Osteoblast (primary cell): ENCODE measurements around the gene LRBA. TPM values are rescaled to one million over a fixed set of nuclear protein-coding genes. Genes with fewer than 3 reads are reported as not detected.

Experiments
- DNase-seq: peaks from one replicate; pipeline ENCODE4 v3.0.0; 2011; ENCODE audit warnings: low spot score, mixed read lengths; ENCODE audit not compliant: insufficient read length; ENCODE audit errors: missing footprints
- H2AFZ ChIP-seq: 2 replicates; pipeline ENCODE4 v1.6.0; 2011; ENCODE audit warnings: mild to moderate bottlenecking, low read length
- H3K27ac ChIP-seq: 2 replicates; pipeline ENCODE4 v1.5.1; 2011; ENCODE audit warnings: mild to moderate bottlenecking, low read depth, low read length, moderate library complexity
- H3K27me3 ChIP-seq: 2 replicates; pipeline ENCODE4 v1.6.0; 2012; ENCODE audit warnings: mild to moderate bottlenecking, control low read depth, inconsistent platforms, low read length, moderate library complexity; ENCODE audit not compliant: insufficient read depth
- H3K36me3 ChIP-seq: 2 replicates; pipeline ENCODE4 v1.5.1; 2011; ENCODE audit warnings: mild to moderate bottlenecking, low read length, control low read depth, moderate library complexity; ENCODE audit not compliant: insufficient read depth
- H3K4me1 ChIP-seq: 2 replicates; pipeline ENCODE4 v1.5.1; 2011; ENCODE audit warnings: mild to moderate bottlenecking, low read length, control low read depth, moderate library complexity; ENCODE audit not compliant: insufficient read depth
- H3K4me2 ChIP-seq: 2 replicates; pipeline ENCODE4 v1.6.0; 2011; ENCODE audit warnings: mild to moderate bottlenecking, low read length; ENCODE audit not compliant: insufficient read depth
- H3K4me3 ChIP-seq: fragments of 200-600 bp; sonication (generic); 3 replicates; pipeline ENCODE4 v1.5.1; 2012; ENCODE audit warnings: mild to moderate bottlenecking, low read length, inconsistent platforms; ENCODE audit not compliant: insufficient read depth
- H3K79me2 ChIP-seq: 2 replicates; pipeline ENCODE4 v1.6.0; 2012; ENCODE audit warnings: mild to moderate bottlenecking, low read length, control low read depth, inconsistent platforms; ENCODE audit not compliant: insufficient read depth
- H3K9me3 ChIP-seq: 2 replicates; pipeline ENCODE4 v1.5.1; 2011; ENCODE audit warnings: low read depth, low read length, control low read depth
- H4K20me1 ChIP-seq: 2 replicates; pipeline ENCODE4 v1.6.0; 2012; ENCODE audit warnings: mild to moderate bottlenecking, low read length, control low read depth; ENCODE audit not compliant: insufficient read depth
- total RNA-seq: library from RNA; depleted of rRNA; stranded (reverse); fragments of >200 nt; gene quantifications from 2 replicates; pipeline ENCODE4 v1.2.3, GENCODE V29; 2012
- TF ChIP-seq, protein P1 (sequence below): IDR thresholded peaks from 2 replicates; pipeline ENCODE4 v1.5.1; 2011; ENCODE audit warnings: mild to moderate bottlenecking, low read depth, low read length, moderate library complexity; ENCODE audit errors: extremely low read depth

Gene LRBA
- total RNA-seq, 1 donor = 67.3 TPM

DNA sequence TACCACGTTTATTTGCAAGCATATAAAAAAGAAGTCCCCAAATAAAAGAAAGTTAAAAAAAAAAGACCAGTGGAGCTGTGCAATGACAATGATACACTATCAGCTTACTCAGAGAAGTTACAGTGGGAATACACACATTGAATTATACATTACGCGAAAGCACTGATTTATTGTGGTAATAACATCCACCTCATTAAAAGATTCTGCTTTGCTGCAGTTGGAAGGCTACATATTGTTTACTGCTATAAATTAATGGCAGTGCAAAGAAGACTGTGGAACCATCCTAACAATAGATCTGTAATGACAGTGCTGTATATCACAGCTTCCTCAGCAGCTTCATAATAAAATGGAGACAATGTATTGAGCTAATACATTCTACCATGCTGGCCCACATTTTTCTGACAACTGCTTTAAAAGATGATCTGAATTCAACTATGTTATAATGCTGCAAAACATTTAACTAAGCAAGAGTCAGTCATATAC is 575.6 kb downstream of the LRBA start:
- H3K9me3 ChIP-seq = no peaks in the 10 kb centered on the region
- no peak for DNase-seq
- no peaks in the 10 kb centered on the region for H3K4me1 ChIP-seq
- H3K36me3 ChIP-seq = no peaks in the 10 kb centered on the region
- no peaks in the 10 kb centered on the region for H4K20me1 ChIP-seq
- TF ChIP-seq, protein P1, sequence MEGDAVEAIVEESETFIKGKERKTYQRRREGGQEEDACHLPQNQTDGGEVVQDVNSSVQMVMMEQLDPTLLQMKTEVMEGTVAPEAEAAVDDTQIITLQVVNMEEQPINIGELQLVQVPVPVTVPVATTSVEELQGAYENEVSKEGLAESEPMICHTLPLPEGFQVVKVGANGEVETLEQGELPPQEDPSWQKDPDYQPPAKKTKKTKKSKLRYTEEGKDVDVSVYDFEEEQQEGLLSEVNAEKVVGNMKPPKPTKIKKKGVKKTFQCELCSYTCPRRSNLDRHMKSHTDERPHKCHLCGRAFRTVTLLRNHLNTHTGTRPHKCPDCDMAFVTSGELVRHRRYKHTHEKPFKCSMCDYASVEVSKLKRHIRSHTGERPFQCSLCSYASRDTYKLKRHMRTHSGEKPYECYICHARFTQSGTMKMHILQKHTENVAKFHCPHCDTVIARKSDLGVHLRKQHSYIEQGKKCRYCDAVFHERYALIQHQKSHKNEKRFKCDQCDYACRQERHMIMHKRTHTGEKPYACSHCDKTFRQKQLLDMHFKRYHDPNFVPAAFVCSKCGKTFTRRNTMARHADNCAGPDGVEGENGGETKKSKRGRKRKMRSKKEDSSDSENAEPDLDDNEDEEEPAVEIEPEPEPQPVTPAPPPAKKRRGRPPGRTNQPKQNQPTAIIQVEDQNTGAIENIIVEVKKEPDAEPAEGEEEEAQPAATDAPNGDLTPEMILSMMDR = no peak
- H2AFZ ChIP-seq = no peak overlapping the region
- no peaks in the 10 kb centered on the region for H3K79me2 ChIP-seq
- no peak overlapping the region for H3K27ac ChIP-seq
- no peak overlapping the region for H3K4me2 ChIP-seq
- H3K27me3 ChIP-seq = no peaks in the 10 kb centered on the region
- H3K4me3 ChIP-seq = no peak overlapping the region

- H3K4me3 ChIP-seq = no peak overlapping the region
- H3K4me1 ChIP-seq = no peaks in the 10 kb centered on the region
- H4K20me1 ChIP-seq = no peaks in the 10 kb centered on the region
- no peaks in the 10 kb centered on the region for H3K36me3 ChIP-seq
- H2AFZ ChIP-seq = no peak overlapping the region
- H3K79me2 ChIP-seq = no peaks in the 10 kb centered on the region
- TF ChIP-seq, protein P1 = no peak
- H3K4me2 ChIP-seq = no peak overlapping the region
- H3K27me3 ChIP-seq = no peaks in the 10 kb centered on the region
- no peak overlapping the region for H3K27ac ChIP-seq
- no peaks in the 10 kb centered on the region for H3K9me3 ChIP-seq
- DNase-seq = no peak
These were observed 578.3 kb downstream of the LRBA start for GRCh38 chr4:150436598-150437370.

GRCh38 chr4:150431221-150431620 is 583.9 kb downstream of the LRBA start:
- no peaks in the 10 kb centered on the region for H3K9me3 ChIP-seq
- no peaks in the 10 kb centered on the region for H3K79me2 ChIP-seq
- H3K4me1 ChIP-seq = no peaks in the 10 kb centered on the region
- H3K27ac ChIP-seq = no peak overlapping the region
- no peak overlapping the region for H2AFZ ChIP-seq
- no peak for DNase-seq
- no peak overlapping the region for H3K4me3 ChIP-seq
- H3K4me2 ChIP-seq = no peak overlapping the region
- H3K27me3 ChIP-seq = no peaks in the 10 kb centered on the region
- no peaks in the 10 kb centered on the region for H4K20me1 ChIP-seq
- TF ChIP-seq, protein P1 = no peak
- H3K36me3 ChIP-seq = no peaks in the 10 kb centered on the region

DNA sequence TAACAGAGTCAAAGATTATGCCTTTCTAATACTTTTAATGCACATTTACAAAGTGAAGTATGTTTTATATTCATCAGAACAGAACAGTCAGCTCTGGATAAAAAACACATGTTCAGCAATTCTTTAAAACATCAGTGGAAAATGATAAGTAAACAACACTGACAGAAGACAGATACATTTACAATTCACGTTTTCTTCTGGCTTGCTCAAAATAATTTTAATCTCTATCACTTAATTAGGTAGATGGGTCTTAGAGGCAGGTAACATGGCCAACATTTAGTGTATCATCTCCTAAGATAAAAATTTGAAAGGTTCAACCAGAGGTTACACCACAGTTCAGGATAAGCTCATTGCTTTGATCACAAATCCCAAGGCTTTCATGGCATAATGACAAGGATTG is 589.9 kb downstream of the LRBA start:
- no peak overlapping the region for H2AFZ ChIP-seq
- no peaks in the 10 kb centered on the region for H3K27me3 ChIP-seq
- H4K20me1 ChIP-seq = no peaks in the 10 kb centered on the region
- H3K27ac ChIP-seq = no peak overlapping the region
- no peak overlapping the region for H3K4me2 ChIP-seq
- no peaks in the 10 kb centered on the region for H3K36me3 ChIP-seq
- H3K9me3 ChIP-seq = no peaks in the 10 kb centered on the region
- no peaks in the 10 kb centered on the region for H3K4me1 ChIP-seq
- H3K4me3 ChIP-seq = no peak overlapping the region
- TF ChIP-seq, protein P1 = no peak
- H3K79me2 ChIP-seq = no peaks in the 10 kb centered on the region
- DNase-seq = no peak
